HUDEP-2 (cell line): ENCODE data around the gene TAGLN2.
A peak's percentile ranks its signal among the peaks of the same experiment; 100 is the strongest.

Source experiments
- DNase-seq, 76 experiments: peaks; one replicate each; lab custom pipeline; 2025; ENCODE audit not compliant: unreplicated experiment in 76 of 76; lab: John Stamatoyannopoulos, UW

The TAGLN2 gene

DNA sequence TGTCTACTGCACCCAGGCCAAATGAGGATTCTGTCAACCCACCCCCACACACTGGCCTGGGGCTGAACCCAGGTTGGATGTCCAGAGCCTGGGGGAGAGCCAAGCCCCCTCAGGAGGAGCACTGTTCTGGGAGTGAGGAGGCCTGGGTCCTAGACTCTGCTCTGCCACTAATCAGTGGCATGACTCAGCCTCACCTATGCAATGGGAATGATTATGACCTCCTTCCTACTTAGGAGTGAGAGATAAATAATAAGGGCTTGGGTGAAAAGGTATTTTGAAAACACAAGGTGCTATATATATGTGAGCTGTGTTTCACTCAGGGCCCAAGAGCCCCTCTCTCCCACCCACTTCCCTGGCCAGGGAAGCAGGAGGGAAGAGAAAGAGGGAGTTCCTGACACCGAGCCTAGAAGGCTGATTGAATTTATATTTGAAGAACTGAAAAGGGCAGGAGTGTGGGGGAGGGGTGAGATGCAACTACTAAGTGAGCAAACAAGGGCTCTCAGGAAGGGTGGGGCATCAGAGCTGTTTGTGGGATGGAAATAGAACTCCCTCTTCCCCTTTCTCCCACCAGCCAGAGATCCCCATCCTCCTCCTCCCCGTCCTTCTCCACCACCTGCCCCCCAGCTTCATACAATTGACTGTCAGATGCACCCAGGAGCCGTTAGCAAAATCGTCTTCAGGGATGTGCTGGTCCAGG lies 11.9 kb upstream of the TAGLN2 start:
- DNase-seq: no peak

DNA sequence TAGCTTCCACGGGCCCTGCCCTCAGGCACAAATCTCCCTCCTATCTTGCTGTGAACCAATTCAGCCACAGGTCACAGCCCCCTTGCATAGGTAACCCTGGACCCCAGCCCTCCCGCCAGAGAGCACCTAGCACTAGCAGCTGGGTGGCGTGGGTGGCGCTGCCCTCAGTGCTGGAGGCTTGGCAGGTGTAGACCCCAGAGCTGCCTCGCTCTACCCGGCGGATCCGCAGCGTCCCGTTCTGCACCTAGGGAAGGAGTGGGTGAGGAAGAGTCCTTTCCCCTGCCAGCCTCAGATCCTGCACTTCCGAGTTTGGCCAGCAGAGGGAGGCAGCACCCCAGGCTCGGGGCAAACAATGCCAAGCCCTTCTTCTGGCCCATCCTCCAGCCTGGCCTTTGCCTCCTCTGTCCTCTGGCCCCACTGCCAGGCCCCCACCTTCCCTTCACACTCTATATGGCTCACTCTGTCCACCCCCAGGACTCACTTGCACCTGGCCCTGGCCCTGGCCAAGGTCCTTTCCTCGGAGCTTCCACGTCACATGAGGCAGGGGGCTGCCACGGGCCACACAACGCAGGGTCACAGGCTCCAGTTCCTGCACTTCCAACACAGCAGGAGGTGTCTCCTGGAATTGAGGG lies 11.1 kb upstream of the TAGLN2 start:
- DNase-seq: peak in 67 of 76 experiments; percentile 9 to 90 (median 68)

DNA sequence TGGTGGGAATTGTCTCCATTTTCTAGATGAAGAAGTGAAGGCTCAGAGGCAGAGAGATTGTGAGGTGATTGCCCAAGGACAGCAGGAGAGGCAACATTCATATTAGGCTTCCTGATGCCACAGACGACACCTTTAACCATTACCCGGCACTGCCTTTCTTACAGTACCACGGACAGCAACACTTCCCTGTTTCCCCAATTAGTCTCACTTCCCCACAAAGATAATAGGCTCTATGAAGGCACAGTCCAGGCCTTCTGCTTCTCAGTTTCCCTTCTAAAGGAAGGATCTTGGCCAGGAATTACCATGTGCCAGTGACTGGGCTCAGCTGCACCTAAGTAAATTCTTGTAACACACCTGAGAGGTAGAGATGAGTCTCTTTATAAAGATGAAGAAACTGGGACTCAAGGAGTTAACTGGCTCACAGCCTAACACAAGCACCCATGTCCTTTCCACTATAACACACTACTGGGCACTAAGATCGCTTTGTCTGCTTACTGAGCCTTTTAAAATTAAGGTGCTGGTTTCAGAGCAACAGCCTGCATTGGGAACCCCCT lies 10.5 kb upstream of the TAGLN2 start:
- peak in 1 of 76 experiments; percentile 11 for DNase-seq

DNA sequence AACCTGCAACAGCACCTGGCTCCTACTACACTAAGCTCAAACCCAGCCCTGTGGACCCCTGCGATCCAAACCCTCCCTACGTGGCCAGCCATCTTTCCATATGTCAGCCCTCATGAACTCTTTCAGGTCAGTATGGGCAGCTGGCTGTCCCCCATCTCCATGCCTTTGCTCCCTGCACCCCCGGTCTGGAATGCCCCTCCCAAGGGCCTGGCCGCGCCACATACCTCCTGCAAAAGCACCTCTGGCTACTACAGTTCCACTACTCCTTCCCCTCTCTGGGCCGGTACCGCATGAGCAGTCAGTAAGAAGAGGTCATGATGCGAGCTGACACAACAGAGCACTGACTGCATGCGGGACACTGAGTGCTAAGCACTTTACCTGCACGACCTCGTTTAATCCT lies 10.0 kb upstream of the TAGLN2 start:
- DNase-seq: no peak

DNA sequence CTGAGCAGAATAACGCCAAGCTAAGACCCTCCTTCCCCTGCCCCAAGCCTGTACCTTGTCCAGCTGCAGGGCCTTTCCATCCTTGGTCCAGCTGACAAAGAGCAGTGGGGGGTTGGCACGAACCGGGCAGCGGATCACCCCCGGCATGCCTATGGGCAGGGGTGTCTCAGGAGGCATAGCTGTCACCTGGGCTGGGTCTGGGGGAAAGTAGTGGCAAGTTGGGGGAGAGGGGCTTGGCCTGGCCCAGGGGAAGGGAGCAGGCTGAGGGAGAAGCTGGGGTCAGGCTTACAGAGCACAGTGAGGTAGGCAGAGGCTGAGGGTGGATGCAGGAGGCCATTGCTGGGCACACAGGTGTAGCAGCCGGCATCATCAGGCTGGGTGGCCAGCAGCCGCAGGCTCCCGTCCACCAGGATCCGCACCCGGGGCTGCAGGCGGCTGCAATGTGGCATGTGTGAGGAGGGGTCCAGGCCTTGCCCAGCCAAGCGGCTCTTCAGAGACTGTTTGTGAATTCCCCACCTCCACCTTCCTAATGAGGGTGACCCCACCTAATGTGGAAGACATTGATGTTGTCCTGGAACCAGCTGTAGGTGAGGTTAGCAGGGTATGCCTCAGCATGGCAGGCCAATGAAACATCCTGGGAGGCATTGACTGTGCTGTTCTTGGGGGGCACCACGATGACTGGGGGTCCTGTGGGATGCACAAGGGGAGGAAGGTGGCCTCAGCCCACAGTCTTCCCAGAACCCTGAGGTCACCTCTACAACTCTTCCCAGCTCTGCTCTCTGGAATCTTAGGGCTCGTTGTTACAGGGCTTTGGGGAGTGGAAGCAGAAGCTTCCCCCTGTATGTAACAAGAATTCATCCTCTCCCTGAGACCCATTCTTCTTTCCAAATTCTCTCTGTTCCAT lies 9.1 kb upstream of the TAGLN2 start:
- DNase-seq: no peak

DNA sequence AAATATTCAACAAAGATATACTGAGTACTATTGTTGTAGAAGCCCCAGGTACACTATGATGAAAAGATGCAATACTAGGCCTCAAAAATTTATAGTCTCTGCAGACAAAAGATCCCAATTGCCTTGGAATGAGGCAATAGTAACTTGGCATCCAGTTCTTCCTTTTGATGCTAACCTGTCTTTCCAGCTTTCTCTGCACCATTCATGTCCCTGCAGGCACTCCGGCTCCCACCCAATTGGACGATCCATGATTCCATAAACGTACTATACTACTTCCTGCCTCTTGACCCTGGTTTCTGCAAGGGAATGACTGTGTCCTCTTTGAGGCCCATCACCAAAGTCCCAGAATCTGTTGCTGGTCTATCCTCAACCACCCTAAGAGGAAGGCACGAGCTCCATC lies 8.0 kb upstream of the TAGLN2 start:
- DNase-seq: no peak

DNA sequence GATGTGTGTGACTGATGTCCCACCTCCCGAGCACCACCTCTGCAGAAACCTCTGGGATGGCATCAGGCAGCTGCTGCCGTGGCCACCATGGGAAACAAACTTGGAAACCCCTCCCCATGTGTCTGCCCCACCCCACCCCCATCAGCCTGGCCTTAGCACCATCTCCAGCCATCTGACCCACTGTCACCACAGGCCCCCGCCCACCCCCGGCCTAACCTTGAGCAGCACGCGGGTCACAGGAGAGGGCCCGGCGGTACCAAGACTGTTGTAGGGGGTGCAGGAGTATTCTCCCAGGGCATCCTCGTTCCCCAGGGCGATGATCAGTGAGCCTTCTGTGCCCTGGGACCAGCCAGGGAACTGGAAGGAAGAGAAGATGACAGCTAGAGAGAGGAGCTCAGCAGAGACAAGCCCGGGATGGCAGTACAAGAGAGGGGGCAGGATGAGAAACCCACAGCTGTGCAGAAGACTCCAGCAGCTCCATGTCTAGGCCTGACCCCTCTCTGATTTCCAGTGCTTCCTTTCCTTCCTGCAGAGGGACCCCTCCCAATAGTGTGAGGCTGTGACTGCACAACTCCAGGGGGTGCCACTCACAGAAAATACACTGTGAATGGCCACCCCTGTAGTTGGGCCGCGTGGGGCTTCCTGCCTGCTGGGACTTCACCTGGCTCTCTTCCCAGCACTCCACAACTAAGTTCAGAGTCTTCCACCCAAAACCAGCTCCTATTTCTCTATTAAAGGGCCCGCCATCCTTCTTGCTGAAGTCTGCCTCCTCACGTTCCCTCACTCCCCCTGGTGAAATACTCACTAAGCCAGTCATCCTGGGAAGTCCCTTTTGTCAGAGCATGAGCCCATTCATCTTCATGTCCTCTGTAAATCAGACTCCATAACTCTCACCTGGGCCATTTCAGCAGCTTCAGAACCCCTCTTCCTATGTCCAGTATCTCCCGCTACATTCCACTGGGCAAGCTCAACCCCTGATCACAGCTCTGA lies 7.3 kb upstream of the TAGLN2 start:
- no peak for DNase-seq

DNA sequence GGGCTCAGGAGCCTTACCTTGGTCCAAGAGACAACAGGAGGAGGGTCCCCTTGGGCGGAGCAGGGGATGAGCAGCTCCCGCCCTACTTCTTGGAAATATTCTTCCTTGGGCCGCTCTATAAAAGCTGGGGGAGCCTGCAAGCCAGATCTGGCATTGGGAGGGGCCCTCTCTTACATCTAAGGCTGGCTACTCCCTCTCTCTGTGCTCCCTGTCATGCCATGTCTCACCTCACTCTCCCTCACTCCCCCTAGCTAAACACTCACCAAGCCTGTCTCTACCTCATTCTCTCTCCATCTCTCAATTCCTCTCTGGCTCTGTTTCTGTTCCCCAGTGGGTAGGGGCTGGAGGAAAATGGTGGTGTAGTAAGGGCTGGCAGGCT lies 6.5 kb upstream of the TAGLN2 start:
- no peak for DNase-seq

DNA sequence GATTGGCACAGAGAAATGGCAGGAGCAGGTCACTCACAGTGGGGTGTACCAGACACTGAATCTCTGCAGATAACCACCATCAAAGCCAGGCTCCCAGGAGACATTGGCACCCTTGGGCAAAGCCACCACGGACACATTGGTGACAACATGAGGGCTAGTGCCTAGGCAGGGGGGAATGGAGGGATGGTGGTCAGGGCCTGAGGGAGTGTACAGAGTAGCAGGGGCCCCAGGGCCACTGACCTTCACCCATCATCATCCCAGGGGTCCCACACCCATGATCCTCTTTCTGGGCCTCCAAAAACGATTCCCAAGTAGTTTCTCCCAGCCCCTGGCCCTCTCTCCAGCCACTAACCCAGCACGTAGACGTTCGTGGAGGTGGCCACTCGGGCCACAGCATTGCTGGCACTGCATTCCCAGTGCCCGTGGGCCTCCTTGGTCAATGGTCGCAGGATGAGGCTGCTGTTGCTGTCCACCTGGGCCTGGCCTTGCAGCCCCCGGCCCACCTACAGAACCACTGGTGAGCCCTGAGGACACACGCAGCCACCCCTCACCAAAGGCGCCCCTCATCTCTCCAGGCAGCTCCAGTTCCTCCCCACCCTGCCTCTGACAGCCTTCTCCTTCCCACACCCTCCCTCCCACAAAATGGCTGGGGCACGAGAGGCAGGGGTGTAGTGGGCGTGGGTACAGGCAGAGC lies 5.9 kb upstream of the TAGLN2 start:
- DNase-seq: no peak

DNA sequence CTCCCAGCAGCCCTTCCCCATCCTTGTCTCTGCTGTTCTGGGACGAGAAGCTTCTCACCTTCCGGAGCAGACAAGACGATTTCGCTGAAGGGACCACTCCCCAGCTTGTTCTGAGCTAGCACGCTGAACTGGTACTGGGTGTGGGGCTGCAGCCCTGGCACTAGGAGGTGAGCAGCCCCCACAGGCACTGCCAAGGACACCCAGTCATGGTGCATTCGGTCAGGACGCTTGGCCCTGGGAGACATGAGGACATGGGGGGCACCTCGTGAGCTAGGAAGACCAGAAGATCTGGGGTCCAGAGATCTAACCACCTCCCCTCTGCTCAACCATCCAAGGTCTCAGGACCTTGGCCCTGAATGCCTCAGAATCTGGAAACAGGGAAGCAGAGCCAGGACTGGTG lies 5.3 kb upstream of the TAGLN2 start:
- no peak for DNase-seq

DNA sequence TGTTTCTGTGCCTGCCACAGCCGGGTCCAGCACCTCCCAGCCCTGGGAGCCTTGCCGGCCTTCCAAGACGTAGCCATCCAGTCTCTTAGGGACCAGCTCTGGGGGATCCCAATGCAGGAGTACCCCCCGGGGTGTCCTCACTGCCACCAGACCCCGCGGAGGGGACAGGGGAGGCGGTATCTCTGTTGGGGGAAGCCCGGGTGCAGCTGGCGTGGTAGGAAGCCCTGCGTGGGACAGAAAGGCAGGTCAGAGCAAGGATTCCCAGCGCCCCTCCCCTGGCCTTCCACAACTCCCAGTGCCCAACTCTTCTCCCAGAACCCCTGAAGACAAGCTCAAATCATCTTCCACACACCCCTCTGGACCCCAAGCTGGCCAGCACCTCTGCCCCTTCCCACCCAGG lies 4.9 kb upstream of the TAGLN2 start:
- no peak for DNase-seq

DNA sequence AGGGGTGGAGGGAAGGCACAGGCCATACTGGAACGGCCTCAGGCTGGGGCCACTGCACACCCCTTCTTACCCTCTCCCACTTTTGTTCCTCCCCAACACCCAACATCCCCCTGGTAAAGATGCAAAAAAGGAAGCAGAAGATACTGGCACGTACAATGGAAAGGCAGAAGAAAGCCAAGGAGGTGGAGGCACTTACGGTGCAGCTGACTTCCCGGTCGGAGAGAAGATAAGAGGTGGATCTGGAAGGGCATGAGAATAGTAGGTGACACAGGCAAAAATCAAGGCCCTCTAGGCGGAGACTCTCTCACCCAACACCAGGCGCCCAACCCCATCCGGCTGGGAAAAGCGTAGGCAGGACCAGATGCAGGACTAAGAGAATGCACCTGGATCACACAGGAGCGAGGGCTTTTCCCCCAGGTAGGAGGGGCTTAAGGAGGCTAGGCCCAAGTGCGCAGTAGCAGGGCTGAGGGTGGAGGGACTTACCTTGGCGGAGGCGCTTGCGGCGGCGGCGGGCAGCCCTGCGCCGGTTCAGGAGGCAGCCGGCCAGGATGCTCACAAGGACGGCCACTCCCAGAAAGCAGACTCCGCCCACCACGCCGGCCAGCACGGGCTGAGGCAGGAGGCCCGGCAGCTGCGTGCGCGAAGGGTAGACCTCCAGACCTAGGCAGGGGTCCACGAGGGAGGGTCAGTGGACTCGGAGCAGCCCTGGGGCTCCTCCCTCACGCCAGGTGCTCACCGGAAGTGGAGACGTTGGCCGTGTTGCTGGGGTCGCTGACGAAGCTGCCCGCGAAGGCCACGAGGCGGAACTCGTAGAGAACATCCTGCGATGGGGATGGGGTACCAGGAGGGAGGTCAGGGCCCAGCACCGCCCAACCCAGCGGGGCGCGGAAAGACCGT lies 4.1 kb upstream of the TAGLN2 start:
- no peak for DNase-seq

DNA sequence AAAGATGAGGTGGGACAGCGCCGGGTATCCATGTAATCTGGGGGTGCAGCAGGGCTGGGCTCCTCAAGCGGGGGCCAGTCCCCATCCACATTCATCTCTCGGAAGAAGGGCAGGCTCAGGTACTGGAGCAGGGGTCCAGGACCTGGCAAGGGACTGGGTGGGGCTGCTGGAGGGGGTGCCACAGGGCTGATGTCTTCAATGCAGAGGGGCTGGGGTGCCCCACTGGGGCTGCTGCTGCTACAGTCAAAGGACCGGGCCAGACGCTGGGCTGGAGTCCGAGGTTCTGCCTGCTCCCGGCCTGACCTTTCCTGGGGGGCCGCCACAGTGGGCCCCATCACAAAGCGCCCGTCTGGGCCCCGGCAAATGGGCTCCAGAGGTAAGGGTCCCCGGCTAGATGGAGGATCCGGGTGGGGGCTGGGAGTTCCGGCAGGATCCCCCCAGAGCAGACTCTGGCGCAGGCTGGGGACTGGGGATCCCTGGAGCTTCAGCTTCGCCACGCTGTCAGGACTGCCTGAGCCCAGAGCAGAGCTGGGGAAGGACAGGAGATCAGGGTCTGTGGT lies 3.3 kb upstream of the TAGLN2 start:
- DNase-seq: no peak

DNA sequence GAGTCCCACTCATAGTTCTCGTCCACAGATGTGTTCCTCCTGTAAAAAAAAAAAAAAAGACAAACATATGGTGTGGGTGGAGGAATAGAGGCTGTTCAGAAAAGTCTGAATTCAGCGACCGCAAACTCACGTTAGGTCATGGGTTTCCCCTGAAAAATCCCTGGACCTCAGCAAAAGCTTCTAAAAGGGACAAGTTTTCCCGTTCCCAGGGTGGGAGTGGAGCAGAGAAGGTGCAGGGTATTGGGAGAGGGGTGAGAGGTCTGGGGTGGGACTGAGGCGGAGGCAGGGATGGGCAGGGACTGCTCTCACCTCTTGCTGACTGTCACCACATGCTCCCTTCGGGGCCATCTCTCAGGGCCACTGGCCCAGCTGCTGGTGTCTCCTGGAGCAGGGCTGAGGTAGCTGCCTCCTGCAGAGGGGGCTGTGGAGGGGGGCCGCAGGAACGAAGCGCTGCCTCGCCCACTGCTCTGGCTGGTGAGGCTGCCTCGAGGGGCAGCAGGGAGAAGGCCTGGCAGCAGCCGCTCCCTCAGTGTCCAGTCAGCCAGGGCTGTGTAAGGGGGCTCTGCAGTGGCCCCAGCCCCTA lies 2.6 kb upstream of the TAGLN2 start:
- no peak for DNase-seq

DNA sequence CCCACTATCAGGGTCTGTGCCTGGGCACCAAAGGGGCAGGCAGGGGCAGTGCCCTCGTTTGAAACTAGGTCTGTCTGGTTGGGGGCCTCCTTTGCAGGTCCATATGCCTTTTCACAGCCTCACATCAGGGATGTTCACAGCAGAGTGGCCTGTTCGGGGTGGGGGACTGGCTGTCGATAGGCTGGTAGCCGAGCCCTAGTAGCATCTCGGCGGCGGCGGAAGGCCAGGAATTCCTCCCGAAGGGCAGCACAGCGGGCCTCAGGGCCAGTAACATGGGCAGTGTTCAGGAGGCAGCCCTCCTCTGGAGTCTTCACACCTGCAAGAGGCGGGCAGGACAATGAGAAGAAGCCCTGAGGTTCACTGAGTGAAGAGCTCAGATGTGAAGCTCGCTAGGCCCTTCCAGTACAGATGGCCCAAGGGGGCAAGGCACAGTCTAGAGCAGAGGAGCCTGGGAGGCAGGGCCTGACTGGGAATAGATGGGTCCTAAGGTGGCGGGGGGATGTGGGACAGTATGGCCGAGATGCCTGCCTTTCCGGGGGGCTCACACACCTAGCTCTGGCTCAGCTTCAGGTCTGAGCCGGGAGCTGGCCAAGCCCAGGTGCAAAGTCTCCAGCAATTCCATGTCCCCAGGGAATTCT lies 2.0 kb upstream of the TAGLN2 start:
- DNase-seq: no peak

DNA sequence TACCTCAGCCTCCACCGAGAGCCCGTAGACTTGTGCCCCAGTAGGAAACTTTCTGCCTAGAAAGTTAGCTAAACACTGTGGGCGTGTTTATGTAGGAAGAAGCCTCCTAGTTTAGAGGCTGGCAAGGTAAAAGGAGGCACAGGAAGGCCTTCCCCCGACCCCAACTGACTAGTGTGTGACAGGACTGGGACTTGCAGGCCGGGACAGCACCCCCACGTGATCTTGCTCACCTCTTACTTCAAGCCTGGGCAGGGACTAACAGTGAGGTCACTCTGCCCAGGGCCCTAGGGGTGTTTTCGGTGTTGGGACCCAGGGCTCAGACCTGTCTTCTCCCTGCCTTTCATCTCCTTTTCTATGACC lies 392 bp upstream of the TAGLN2 start:
- DNase-seq: peak in 1 of 76 experiments; percentile 45

DNA sequence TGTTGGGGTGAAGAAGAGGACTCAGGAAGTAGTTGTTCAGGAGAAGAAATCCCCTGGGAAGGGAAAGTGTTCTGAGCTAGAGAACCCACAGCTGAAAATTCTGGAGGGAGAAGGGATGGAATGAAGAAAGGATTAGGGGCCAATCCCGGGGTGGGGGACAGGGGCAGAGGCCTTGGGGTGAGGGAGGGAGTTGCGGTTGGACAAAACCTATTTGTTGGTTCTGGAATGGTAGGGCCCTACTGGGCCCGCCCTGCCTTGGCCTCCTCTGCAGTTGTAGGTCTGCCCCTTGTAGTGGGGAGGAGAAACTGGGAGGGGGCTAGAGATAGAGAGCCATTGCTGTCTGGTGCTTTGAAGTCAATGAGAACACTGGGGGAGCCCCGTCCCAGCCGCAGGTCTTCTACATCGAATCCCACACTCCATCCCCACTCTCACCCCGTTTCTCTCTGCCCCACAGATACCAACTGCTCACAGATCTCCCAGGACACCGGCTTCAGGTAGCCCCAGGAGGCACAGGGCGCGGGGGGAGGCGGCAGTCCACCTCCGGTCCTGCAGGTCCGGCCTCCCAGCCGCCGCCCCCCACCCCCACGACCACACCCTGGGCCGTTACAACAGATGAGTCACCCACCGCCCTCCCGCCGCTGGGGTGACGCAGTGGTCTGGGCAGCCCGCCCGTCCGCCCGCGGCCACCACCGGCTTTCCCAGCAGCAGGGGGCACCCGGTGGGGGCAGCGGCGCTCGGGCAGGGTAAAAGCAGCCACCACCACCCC lies 1.1 kb downstream of the TAGLN2 start:
- peak in 69 of 76 experiments; percentile 15 to 89 (median 72) for DNase-seq
